OCI-LY1 (cell line): ENCODE results near the gene NAV2.

Experiments
- CTCF ChIP-seq: fragments of 200-600 bp; sonication (generic), shearing (Covaris generic); IDR thresholded peaks from 2 replicates; pipeline ENCODE4 v1.5.1; 2017; ENCODE audit warnings: mild to moderate bottlenecking, antibody characterized with exemption, low read length, moderate library complexity, mixed read lengths
- EZH2 ChIP-seq: fragments of 200-600 bp; sonication (generic), shearing (Covaris generic); IDR thresholded peaks from 2 replicates; pipeline ENCODE4 v1.8.0; 2017; ENCODE audit warnings: borderline replicate concordance, mixed run types, mild to moderate bottlenecking, antibody characterized with exemption, low read length, moderate library complexity, mixed read lengths

- TF ChIP-seq CTCF: no peak
- TF ChIP-seq EZH2: no peak
These were observed 87.5 kb downstream of the NAV2 start for GRCh38 chr11:19800162-19800561.
